HG03139 (cell line): ENCODE results near the gene TSHZ2.
"Not testable (repeated sequence)": the region's sequence is repeated elsewhere in the genome, so short reads cannot be mapped to it uniquely, and the experiment has no call there.

Experiments
- ATAC-seq: cut with Tn5 transposase; IDR thresholded peaks from one replicate; pipeline ENCODE4 v1.9.1; 2021; ENCODE audit not compliant: unreplicated experiment

The TSHZ2 gene

GRCh38 chr20:53428588-53428987, 456.4 kb downstream of the TSHZ2 start:
- ATAC-seq: no peak

DNA sequence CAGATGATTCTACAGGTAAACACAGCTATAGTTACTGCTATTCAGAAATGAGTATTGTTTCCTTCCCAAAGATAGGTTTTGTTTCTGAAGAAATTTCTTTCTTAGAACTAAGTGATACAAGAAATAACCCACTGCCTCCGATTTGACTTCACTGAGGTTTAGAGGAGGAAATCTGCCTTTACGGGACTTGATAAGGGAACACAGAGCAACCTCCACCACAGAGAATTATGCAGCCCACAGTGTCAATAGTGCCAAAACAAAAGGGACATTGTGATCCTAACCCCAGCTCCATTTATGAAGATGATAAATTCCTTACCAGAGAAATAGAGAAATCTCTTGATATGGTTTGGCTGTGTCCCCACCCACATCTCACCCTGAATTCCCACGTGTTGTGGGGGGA, 456.8 kb downstream of the TSHZ2 start:
- no peak for ATAC-seq

DNA sequence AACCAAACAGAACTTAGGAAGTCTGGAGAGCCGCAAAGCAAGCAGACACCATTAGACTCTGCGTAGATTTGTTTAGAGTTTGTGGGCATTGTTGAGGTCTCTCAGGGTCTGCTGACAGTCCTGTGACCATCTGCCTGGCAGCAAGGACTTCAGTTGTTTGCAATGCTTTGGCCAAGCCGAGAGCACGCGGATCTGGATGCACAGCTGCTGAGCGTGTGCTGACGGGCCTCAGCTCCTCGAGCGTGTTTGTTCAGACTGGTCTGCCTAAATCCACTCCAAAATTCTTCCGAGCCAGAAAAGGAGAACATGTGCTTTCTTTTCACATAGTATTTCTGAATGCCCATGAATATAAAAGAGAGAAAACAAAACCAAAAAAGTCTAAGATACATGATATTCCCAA, 462.5 kb downstream of the TSHZ2 start:
- no peak for ATAC-seq

DNA sequence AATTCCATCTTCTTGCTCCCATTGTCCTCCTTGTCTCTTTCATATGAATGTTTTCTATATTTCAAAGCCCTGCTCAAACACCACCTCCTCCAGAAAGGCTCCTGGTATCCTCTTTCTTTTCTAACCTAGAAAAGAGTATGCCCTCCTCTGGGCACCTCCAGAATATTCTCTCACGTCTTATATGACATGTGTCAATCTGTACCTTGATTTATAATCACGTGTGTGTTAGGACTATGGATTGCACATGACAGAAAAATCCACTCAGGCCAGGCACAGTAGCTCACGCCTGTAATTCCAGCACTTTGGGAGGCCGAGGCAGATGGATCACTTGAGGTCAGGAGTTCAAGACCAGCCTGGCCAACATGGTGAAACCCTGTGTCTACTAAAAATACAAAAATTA, 464.8 kb downstream of the TSHZ2 start:
- ATAC-seq: not testable (repeated sequence)

- ATAC-seq: no peak
Measured at GRCh38 chr20:53438368-53438767, 466.2 kb downstream of the TSHZ2 start.

DNA sequence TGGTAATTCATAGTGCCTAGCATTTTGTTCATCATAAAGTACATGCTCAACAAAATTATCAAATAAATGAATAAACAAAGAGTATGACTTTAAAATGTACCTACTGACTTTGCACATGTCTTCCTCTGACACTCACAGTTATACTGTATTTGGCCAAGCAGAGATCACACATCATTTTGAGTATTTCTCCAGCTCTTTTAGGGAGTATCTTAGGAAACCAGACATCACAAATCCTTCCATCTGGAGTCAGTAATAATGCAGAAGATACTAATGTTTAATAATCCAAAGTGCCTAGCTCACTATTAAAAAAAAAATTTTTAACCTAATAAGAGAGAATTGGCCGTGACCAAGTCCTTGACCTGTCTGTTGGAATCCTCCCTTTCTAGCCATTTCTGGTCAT, 466.9 kb downstream of the TSHZ2 start:
- no peak for ATAC-seq

DNA sequence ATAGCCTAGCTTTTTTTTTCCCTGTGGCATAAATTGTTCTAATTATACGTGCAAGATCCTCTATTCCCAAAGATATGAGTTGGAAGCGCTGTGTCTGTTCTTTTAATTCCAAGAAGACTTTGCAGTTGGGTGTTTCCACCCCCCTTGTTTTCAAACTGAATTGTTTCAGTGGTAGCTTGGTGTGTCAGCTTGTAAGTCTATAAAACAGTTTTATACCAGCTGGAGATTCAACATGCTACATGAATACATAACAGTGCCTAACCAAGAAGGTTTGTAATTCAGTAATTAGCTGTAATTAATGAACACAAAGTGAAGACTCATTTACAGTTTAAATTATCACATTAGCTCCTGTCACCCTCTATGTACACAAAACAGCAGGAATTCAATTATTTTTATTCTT, 467.5 kb downstream of the TSHZ2 start:
- no peak for ATAC-seq

DNA sequence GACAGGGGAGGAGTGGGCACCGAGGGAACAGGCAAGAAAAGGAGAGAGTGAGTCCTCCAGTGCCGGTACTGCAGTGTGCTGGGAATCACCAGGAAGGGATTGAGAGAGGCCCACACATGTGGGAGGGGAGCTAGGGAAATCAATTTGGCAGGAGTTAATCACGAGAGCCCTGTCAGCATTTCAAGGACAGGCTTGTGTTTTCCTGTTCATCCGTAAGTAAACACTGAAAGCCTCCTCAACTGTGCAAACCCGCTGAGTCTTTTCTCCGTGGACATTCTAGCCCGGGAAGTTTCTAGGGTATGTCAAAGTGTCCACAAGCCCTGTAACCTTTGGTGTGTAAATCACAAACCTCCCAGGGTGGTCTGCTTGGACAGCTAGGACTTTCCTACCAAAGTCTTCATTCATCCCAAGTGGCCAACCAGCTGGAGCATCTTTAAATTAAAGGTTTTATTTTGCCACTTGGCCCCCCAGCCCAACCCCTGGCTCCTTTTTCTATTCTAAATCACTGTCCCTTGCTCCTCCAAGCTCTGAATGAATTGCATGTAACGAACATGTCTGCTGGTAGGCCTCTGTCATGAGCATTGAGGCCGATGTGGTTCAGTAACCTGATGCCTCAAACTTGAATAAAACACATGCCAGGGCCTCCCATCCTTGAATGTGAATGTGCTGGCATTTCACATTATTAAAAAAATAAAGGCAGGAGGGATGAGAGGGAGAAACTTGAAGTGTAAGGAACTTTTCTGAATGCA, 472.4 kb downstream of the TSHZ2 start:
- no peak for ATAC-seq

GRCh38 chr20:53445321-53445731, 473.2 kb downstream of the TSHZ2 start:
- ATAC-seq: no peak

DNA sequence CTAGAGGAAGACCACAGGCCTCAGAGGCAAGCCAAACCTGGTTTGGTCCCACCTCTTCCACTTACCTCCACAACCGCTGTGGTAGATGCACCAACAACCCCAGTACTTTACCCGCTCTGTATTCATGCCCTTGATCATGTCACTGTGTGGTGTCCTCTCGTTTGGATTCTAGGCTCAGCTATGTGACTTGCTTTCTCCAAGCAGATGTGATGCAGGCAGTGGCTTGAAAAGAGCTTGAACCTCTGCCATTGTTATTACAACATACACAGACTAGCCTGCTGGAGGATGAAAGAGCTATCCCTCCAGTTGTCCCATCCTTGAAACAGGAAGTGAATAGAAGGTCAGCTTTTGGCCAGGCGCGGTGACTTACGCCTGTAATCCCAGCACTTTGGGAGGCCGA, 473.8 kb downstream of the TSHZ2 start:
- ATAC-seq: no peak

DNA sequence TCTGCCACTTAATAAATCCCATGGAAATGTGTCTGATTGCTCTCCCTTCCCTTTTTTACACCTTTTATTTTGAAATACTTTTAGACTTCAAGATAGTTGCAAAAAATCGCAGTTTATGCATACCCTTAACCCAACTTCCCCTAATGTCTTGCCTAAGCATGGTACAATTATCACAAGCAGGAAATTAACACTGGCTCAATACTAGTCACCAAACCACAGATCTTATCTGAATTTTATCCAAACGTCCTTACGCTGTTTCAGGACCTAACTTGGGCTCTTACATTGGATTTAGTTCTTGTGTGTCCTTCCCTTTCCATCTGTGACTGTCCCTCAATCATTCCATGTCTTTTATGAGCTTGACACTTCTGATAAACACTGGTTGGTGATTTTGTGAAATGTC, 475.2 kb downstream of the TSHZ2 start:
- ATAC-seq: no peak

- ATAC-seq: no peak
Measured at GRCh38 chr20:53448426-53448825, 476.3 kb downstream of the TSHZ2 start.

- no peak for ATAC-seq
Measured at GRCh38 chr20:53448875-53449274, 476.7 kb downstream of the TSHZ2 start.

GRCh38 chr20:53453076-53453475, 480.9 kb downstream of the TSHZ2 start:
- no peak for ATAC-seq

DNA sequence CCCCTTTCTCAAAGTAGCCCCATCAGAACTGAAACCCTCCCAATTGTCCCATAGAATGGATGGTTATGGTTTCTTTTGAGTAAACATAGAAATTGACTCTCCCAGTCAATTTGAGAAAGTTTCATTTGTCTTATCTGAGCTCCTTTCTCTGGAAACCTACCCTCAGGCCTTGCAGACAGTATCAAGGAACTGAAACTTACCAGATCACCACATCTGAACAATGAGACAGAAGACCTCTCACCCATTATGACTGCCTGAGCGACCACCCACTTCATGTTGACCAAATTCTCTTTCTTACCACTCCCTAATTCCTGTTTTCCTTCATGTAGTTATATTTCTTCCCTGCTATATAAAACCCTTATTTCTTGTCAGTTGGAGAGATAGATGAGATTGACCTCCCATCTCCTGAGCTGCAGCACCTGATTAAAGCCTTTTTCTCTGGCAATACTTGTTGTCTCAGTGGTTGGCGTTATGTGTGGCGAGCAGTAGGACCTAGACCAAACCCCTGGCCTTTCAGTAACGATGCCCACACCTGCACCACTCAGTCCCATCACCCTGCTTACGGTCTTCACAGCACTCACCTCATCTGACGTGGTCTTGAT, 482.6 kb downstream of the TSHZ2 start:
- ATAC-seq: no peak

- no peak for ATAC-seq
Measured at GRCh38 chr20:53463101-53463972, 491.2 kb downstream of the TSHZ2 start.

DNA sequence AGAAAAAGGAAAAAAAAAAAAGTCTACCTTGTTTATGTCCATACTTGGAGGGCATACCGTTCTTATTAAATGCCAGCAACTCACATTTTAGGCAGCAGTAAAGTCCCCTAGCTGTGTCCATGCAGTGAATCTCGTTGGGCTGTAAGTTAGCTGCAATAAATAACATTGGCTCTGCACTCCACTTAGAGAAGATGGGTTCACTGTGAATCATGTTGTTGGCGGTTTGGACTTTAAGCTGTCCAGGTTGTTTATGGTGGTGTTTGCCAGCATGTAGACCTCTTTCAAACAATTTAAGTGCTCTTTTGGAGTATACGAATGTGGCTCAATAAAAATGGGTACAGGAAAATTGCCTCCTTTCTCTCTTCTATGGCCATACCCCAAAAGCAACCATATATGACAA, 494.1 kb downstream of the TSHZ2 start:
- ATAC-seq: no peak

- no peak for ATAC-seq
Measured at GRCh38 chr20:53468587-53468986, 496.4 kb downstream of the TSHZ2 start.

- ATAC-seq: not testable (repeated sequence)
Measured at GRCh38 chr20:53472859-53473258, 500.7 kb downstream of the TSHZ2 start.

DNA sequence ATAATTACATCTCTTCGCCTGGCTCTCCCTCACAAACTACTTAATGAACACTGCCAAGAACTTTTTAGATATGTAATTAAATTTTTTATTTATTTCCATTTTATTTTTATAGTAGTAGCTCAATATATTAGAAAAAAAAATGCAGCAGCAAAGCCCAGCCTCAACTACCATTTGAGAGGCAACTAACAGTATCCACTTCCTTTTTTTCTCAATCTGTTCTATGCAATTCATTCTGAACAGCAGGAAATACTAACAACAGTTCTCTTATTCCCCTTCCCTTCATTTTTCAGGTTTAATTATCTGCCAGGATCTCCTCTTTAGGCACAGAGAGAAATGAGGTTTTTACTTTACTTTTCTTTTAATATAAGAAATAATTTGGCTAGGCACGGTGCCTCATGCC, 508.8 kb downstream of the TSHZ2 start:
- ATAC-seq: no peak

GRCh38 chr20:53487461-53488200, 515.5 kb downstream of the TSHZ2 start:
- no peak for ATAC-seq
